Right lobe of liver (tissue), 6 donors: ENCODE data around the gene MEMO1. TPM values are rescaled to one million over a fixed set of nuclear protein-coding genes. Genes with fewer than 3 reads are reported as not detected.

Experiments used
- ATAC-seq, 4 donors: fragments of 200-7000 bp; cut with Tn5 transposase; one replicate each; pipeline ENCODE4 v1.9.1; 2020; ENCODE audit warnings: mild to moderate bottlenecking in 4 of 4, moderate library complexity in 4 of 4
- DNase-seq, 3 donors: peaks; one replicate each; pipeline ENCODE4 v3.0.0-alpha.2; 2020
- H3K27ac ChIP-seq, 3 donors: fragments of 200-600 bp; one replicate each; pipeline ENCODE4 v1.8.0; 2022
- H3K27me3 ChIP-seq, 2 donors: fragments of 200-600 bp; one replicate each; pipeline ENCODE4 v1.8.0; 2022
- H3K36me3 ChIP-seq, 4 donors: fragments of 200-600 bp; sonication (generic) in 1 of 4; one replicate each; pipeline versions ENCODE4 v1.5.1 to v1.8.0; 2017 to 2022; ENCODE audit warnings: control low read depth in 1 of 4
- H3K4me1 ChIP-seq, 4 donors: fragments of 200-600 bp; sonication (generic) in 1 of 4; one replicate each; pipeline versions ENCODE4 v1.5.1 to v1.8.0; 2017 to 2022; ENCODE audit warnings: control low read depth in 1 of 4
- H3K4me3 ChIP-seq, 3 donors: fragments of 200-600 bp; one replicate each; pipeline ENCODE4 v1.8.0; 2022
- H3K9me3 ChIP-seq, 4 donors: fragments of 200-600 bp; sonication (generic) in 1 of 4; one replicate each; pipeline versions ENCODE4 v1.5.1 to v1.8.0; 2017 to 2022; ENCODE audit warnings: control low read depth in 1 of 4
- CTCF ChIP-seq, 4 donors: fragments of 200-600 bp in 3 of 4; fragments of 450-650 bp in 1 of 4; IDR thresholded peaks; one replicate each; pipeline versions ENCODE4 v1.5.1 to v1.8.0; 2016 to 2022; ENCODE audit warnings: antibody characterized with exemption in 4 of 4, mild to moderate bottlenecking in 2 of 4
- POLR2A ChIP-seq: fragments of 450-650 bp; IDR thresholded peaks from one replicate; pipeline ENCODE4 v1.6.1; 2017; ENCODE audit warnings: antibody characterized with exemption, mild to moderate bottlenecking
- WGBS: methylation state at CpG from one replicate; pipeline ENCODE4 v1.1.6; 2018; ENCODE audit warnings: low coverage, low lambda C conversion rate; ENCODE audit not compliant: insufficient coverage; ENCODE audit errors: missing lambda C conversion rate; 5-methylcytosine and 5-hydroxymethylcytosine counted together
- intact Hi-C, 2 donors: fragments of 100-400 bp; cut with DNase I; formaldehyde crosslinking; loops; one replicate each; pipeline versions ENCODE4 v1.11.2 to v1.14.1; 2022
- total RNA-seq, 6 experiments: library from RNA; depleted of rRNA in 2 of 6; stranded (reverse); fragments of >200 nt in 2 of 6; fragmentation: NEBNext Ultra II Directional in 3 of 6; extraction: Animal tissue kit (Norgen Biotek cat#: 25700) in 3 of 6; gene quantifications; one replicate each; pipeline versions ENCODE4 v1.1.0 to v1.2.4, GENCODE V29; 2016 to 2023
- donor health status: DM: no; HTN: yes; CAD: no.
- donor health status: DM: no; HTN: no; CAD: no.
- donor health status: DM: no; HTN: no; CAD: no.
- donor health status: DM: no; HTN: yes; CAD: no.
- donor health status: DM: no; HTN: yes; CAD: no.

The MEMO1 gene
- total RNA-seq, 6 experiments from 2014 or later: 19.6 to 28.0 (median 23.2) TPM

- H3K4me1 ChIP-seq: peaks cover 0 to 14% (median 0%) of the 10 kb centered on the region in 4 donors
- no peaks in the 10 kb centered on the region for H3K27me3 ChIP-seq
- no peak overlapping the region for H3K27ac ChIP-seq
- no peak for DNase-seq
- ATAC-seq: no peak
- H3K36me3 ChIP-seq: no peaks in the 10 kb centered on the region
- H3K4me3 ChIP-seq: no peak overlapping the region
- no peaks in the 10 kb centered on the region for H3K9me3 ChIP-seq
- intact Hi-C loops: no loop called here
- TF ChIP-seq POLR2A: no peak
- TF ChIP-seq CTCF (IDR thresholded peaks at IDR 0.05): no peak
- 80% methylated on average over 5 of the region's 5 CpGs for WGBS
Observed at GRCh38 chr2:31983762-31984467, 26.9 kb downstream of the MEMO1 start.

- Histone ChIP-seq H3K4me1 (peaks cover 0 to 10% (median 0%) of the 10 kb centered on the region in 4 donors), H3K36me3 (no peaks in the 10 kb centered on the region), H3K9me3 (no peaks in the 10 kb centered on the region), H3K27ac (no peak overlapping the region), H3K27me3 (no peaks in the 10 kb centered on the region), H3K4me3 (no peak overlapping the region)
- TF ChIP-seq CTCF (IDR thresholded peaks at IDR 0.05): no peak
- no peak for TF ChIP-seq POLR2A
- intact Hi-C loops: no loop called here
- ATAC-seq (peak; percentile 57 to 88 (median 73)), DNase-seq (no peak)
- 46% methylated on average over 6 of the region's 6 CpGs for WGBS
Observed at GRCh38 chr2:31980674-31981356, 30.0 kb downstream of the MEMO1 start.

- H3K4me3 ChIP-seq: no peak overlapping the region
- H3K36me3 ChIP-seq: no peaks in the 10 kb centered on the region
- H3K4me1 ChIP-seq: peaks cover 0 to 10% (median 0%) of the 10 kb centered on the region in 4 donors
- H3K9me3 ChIP-seq: no peaks in the 10 kb centered on the region
- TF ChIP-seq CTCF (IDR thresholded peaks at IDR 0.05) (no peak), POLR2A (no peak)
- H3K27me3 ChIP-seq: no peaks in the 10 kb centered on the region
- intact Hi-C loops: no loop called here
- 83% methylated on average over 2 of the region's 3 CpGs for WGBS
- ATAC-seq: no peak
- no peak for DNase-seq
- no peak overlapping the region for H3K27ac ChIP-seq
Observed at GRCh38 chr2:31979956-31980355, 30.9 kb downstream of the MEMO1 start.

- DNase-seq: no peak
- H3K9me3 ChIP-seq: no peaks in the 10 kb centered on the region
- no peaks in the 10 kb centered on the region for H3K36me3 ChIP-seq
- H3K4me3 ChIP-seq: no peak overlapping the region
- H3K4me1 ChIP-seq: peaks cover 0 to 10% (median 0%) of the 10 kb centered on the region in 4 donors
- intact Hi-C loops: no loop called here
- H3K27ac ChIP-seq: no peak overlapping the region
- 93% methylated on average over 3 of the region's 3 CpGs for WGBS
- H3K27me3 ChIP-seq: no peaks in the 10 kb centered on the region
- ATAC-seq: no peak
- no peak for TF ChIP-seq CTCF (IDR thresholded peaks at IDR 0.05)
- no peak for TF ChIP-seq POLR2A
Observed at GRCh38 chr2:31979018-31979417, 31.8 kb downstream of the MEMO1 start.
